ENCODE results near the gene FAM50A. TPM values are rescaled to one million over a fixed set of nuclear protein-coding genes. Genes with fewer than 3 reads are reported as not detected.

FAM50A gene
- total and polyA plus RNA-seq, 11 donors: 27.7 to 119 (median 43.1) TPM

DNA sequence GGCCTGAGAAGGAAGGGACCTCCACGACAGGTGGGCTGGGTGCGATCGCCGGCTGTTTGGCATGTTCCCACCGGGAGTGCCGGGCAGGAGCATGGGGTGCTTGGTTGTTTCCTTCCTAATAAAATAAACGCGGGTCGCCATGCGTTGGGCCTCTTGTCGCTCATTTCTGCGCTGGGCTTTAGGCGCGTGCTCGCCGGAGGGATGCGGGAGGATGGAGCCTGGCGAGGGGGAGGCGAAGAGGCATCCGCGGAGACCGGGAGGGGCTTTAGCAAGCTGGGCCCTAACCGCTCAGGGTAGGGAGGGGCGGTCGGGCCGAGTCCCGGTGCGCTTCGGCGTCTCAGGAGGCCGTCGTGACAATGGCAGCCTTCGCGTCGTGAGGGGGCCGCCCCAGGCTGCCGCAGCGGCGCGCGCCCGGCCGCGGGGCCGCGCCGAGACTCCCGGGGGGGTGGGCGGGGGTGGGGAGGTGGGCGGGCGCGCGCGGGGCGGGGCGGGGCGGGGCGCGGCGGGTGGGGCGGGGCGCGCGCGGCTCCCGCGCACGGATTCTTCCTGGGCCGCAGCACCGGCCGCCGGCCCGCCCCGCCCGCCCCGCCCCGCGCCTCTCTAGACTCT, 7.5 kb upstream of the FAM50A start:
- Histone ChIP-seq H3K4me1 (peaks cover 0 to 16% (median 4%) of the 10 kb centered on the region in 12 donors), H3K27ac (peak overlapping the region; percentile 83 to 96 (median 87)), H3K27me3 (no peaks in the 10 kb centered on the region), H3K36me3 (peaks cover 0 to 44% (median 23%) of the 10 kb centered on the region in 9 donors), H3K4me3 (peak overlapping the region; percentile 60 to 96 (median 78)), H3K9me3 (no peaks in the 10 kb centered on the region)
- DNase-seq: peak in 3 of 5 donors; percentile 35 to 45 (median 42)
- intact Hi-C loops (cut with DNase I): loop anchor here in 5 of 10 donors (2.0 to 10.0 kb wide), 5 partner anchors 24 to 81 kb away; partner anchors contain the start of genes EMD (in 1 of the 5), FAM3A (in 1 of the 5), FLNA (in 1 of the 5) and LAGE3 (in 1 of the 5)
- ATAC-seq: peak; percentile 16 to 63 (median 32)
- TF ChIP-seq, protein P1, sequence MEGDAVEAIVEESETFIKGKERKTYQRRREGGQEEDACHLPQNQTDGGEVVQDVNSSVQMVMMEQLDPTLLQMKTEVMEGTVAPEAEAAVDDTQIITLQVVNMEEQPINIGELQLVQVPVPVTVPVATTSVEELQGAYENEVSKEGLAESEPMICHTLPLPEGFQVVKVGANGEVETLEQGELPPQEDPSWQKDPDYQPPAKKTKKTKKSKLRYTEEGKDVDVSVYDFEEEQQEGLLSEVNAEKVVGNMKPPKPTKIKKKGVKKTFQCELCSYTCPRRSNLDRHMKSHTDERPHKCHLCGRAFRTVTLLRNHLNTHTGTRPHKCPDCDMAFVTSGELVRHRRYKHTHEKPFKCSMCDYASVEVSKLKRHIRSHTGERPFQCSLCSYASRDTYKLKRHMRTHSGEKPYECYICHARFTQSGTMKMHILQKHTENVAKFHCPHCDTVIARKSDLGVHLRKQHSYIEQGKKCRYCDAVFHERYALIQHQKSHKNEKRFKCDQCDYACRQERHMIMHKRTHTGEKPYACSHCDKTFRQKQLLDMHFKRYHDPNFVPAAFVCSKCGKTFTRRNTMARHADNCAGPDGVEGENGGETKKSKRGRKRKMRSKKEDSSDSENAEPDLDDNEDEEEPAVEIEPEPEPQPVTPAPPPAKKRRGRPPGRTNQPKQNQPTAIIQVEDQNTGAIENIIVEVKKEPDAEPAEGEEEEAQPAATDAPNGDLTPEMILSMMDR (IDR thresholded peaks at IDR 0.05): no peak
- no peak for TF ChIP-seq POLR2A (IDR thresholded peaks at IDR 0.05)
- 4 to 42% (median 16%) methylated on average over 29 to 49 of the region's 78 CpGs for WGBS, 4 donors

DNA sequence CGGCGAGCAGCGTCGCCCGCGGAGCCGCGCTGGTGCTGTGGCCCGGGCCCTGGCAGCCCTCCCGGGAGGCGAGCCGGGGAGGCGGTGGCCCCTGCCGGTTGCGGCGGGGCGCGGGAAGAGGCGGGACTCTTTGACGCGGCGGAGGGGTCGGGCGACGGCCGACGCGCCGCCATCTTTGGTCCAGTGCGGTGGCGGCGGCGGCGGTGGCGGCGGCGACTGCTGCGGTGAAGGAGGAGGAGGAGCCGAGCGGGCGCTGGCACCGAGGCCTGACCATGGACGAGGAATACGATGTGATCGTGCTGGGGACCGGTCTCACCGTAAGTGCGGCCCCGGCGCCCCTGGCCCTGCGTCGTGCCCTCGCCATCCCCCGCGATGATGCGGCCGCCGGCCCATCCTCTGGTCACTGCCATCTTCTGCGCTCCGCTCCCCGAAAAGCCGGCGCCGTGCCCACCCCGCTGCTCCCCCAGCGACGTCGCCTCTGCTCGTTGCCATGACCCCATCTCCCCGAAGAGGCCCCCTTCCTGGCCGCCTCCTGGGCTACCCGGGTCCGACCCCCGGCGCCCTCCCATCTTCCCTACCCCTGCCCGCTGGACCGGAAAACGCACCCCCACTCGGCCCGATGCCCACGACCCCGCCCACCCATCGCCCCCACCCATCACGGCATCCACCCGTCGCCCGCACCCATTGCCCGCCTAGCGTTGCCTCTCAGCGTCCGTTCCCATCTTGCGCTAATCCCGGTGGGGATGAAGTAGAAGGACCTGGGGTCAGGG, 6.8 kb upstream of the FAM50A start, which contains the start of gene GDI1:
TSS of gene GDI1 (plus strand) at position 172 of the 770 bp plus-strand sequence. CDS start at position 273, 101 bp downstream.
- Histone ChIP-seq H3K27me3 (no peaks in the 10 kb centered on the region), H3K36me3 (peaks cover 0 to 51% (median 30%) of the 10 kb centered on the region in 9 donors), H3K27ac (peak within 1 kb of the TSS; percentile 83 to 96 (median 87)), H3K9me3 (no peaks in the 10 kb centered on the region), H3K4me1 (peaks cover 0 to 16% (median 4%) of the 10 kb centered on the region in 12 donors), H3K4me3 (peak within 1 kb of the TSS; percentile 60 to 96 (median 78))
- WGBS, 4 donors: 0 to 51% (median 21%) methylated on average over 67 to 92 of the region's 93 CpGs
- TF ChIP-seq, protein P1 (IDR thresholded peaks at IDR 0.05): no peak
- TF ChIP-seq POLR2A (IDR thresholded peaks at IDR 0.05): peak in 1 of 2 donors; percentile 41
- intact Hi-C loops (cut with DNase I): loop anchor here in 5 of 10 donors (2.0 to 10.0 kb wide), 5 partner anchors 24 to 80 kb away; partner anchors contain the start of genes EMD (in 1 of the 5), FAM3A (in 1 of the 5), FLNA (in 1 of the 5) and LAGE3 (in 1 of the 5)
- peak in 3 of 4 donors; percentile 36 to 66 (median 48) for ATAC-seq
- DNase-seq: peak; percentile 60 to 82 (median 68)

DNA sequence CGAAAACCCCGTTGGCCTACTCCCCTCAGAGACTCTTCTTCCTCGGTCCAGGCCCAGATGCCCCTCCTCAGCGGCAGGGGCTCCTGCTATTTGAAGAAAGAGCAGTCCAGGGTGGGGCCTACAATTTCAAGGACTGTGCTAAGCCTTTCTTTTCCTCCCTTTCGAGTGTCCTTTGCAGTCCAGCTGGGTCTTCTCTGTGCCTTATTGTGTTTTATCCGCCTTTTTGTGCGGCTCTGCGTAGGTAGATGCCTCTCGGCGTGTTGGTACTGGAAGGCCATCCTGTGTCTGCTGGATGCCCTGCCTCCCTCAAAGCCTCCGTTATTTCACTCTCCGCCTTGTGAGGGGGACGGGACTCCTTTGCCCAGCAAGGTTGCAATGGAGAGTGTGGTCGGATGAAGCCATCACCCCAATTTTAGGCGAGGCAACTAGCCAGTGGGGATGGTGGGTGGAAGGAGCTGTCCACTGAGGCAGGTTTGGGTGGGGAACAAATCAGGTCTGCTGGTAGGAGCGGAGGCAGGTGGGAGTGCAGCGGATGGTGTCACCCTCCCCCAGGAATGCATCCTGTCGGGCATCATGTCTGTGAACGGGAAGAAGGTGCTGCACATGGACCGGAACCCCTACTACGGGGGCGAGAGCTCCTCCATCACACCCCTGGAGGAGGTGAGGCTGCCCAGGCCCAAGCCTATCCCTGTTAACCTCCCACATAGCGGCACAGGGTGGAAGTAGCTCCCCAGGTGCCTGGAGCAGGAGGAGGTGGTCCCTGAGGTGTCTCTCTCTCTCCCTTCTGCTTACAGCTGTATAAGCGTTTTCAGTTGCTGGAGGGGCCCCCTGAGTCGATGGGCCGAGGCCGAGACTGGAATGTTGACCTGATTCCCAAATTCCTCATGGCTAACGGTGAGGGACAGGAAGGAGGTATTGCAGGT, 5.7 kb upstream of the FAM50A start:
- H3K27me3 ChIP-seq: no peaks in the 10 kb centered on the region
- DNase-seq: no peak
- peaks cover 0 to 16% (median 4%) of the 10 kb centered on the region in 12 donors for H3K4me1 ChIP-seq
- peaks cover 0 to 46% (median 30%) of the 10 kb centered on the region in 9 donors for H3K36me3 ChIP-seq
- 29 to 64% (median 49%) methylated on average over 23 to 28 of the region's 28 CpGs for WGBS, 4 donors
- intact Hi-C loops (cut with DNase I): loop anchor here in 5 of 10 donors (2.0 to 10.0 kb wide), 5 partner anchors 25 to 79 kb away; partner anchors contain the start of genes EMD (in 1 of the 5), FAM3A (in 1 of the 5), FLNA (in 1 of the 5) and LAGE3 (in 1 of the 5)
- no peaks in the 10 kb centered on the region for H3K9me3 ChIP-seq
- no peak for TF ChIP-seq POLR2A (IDR thresholded peaks at IDR 0.05)
- TF ChIP-seq, protein P1 (IDR thresholded peaks at IDR 0.05): no peak
- peak overlapping the region in 11 of 12 donors; percentile 60 to 96 (median 77) for H3K4me3 ChIP-seq
- no peak for ATAC-seq
- H3K27ac ChIP-seq: peak overlapping the region in 9 of 12 donors; percentile 24 to 94 (median 87)

All from heart left ventricle (tissue), 16 donors.